GM19372 (cell line): Measurements from ENCODE around the gene VWA7.

Source experiments
- ATAC-seq: cut with Tn5 transposase; IDR thresholded peaks from one replicate; pipeline ENCODE4 v1.9.1; 2021; ENCODE audit warnings: mild to moderate bottlenecking, low read depth, moderate library complexity; ENCODE audit not compliant: unreplicated experiment

VWA7 gene

DNA sequence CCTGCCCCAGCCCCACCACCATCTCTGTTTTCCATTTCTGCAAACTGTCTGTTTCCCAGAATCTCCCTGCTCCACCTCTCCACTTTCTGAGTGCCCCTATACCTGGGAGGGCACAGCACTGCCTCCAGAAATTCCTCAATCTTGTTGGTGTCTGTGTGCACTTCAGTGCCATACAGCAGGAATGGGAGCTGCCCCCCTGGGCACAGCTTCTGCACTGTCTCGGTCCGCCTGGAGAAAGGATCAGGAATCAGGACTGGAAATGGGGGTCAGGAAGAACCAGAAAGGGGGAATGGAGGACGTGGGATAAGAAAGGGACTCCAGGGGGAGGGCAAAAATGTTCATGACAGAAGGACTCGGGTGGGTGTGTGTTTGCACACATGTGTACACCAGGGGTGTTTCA lies 43.4 kb downstream of the VWA7 start:
- ATAC-seq, result no peak

DNA sequence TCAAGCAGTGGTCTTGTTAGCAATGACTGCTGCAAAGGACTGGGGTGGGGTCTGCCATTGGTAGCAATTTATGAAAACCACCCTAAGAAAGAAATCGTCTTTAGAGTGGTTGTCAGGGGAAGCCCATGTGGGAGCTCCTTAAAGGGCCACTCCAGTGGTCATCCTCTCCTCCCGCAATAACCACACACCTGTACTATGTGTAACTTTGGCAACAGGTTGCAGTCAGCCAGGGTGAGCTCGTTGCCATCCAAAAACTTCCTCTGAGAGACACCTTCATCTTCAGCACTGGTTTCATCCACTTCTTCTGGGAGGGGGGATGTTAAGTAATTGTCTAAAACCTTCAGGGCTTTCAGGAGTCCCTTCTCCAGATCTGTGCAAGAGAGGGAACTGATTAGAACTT lies 45.1 kb downstream of the VWA7 start:
- no peak for ATAC-seq

DNA sequence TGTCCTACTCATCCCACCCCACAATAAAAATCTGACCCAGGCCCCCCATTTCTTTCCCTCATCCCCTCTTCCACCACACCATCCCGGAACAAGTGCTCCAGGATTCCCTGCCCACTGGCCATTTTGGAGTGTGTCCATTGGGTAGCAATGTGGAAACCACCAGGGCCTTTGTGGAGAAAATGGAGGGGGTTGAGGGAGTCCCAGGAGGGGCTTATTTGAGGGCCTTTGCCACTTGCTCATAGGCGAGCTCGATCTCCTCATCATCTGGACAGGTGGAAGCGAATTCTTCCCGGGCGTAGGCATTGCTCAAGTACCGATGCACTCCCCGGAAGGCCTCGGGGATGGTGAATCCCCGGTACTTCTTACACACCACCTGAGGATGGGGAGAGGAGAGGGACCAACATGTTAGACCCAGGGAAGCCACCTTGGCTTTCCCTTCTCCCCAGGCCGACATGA lies 46.5 kb downstream of the VWA7 start:
- ATAC-seq, result no peak

DNA sequence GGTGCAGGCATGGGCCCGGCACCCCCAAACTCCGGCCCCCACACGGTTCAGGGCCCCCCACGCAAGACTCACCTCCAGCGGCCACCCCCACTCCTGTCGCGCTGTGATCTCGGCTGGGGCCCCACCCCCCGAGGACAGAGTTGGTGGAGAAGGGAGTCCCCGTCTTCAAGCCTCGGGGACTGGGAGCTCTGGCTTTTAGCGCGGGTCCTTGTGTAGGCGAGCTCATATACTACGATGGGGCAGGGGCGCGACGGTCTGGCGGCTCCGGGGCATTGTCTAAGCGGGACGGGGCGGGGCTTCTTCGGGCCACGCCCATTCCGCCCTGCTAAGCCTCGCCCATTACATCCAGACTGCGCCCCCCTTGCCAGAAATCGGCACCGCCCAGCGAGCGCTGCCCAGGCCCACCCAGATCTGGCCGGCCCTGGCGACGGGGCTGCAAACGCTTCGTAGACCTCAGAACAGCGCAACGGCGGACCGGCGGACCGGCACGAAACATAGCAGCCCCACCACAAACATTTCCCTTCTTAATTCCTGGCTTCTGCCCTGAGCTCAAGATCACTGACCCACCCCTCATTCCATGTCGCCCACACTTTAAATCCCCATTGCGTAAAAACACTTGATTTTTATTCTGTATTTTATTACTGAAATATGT lies 47.0 kb downstream of the VWA7 start:
- peak; percentile 24 for ATAC-seq

DNA sequence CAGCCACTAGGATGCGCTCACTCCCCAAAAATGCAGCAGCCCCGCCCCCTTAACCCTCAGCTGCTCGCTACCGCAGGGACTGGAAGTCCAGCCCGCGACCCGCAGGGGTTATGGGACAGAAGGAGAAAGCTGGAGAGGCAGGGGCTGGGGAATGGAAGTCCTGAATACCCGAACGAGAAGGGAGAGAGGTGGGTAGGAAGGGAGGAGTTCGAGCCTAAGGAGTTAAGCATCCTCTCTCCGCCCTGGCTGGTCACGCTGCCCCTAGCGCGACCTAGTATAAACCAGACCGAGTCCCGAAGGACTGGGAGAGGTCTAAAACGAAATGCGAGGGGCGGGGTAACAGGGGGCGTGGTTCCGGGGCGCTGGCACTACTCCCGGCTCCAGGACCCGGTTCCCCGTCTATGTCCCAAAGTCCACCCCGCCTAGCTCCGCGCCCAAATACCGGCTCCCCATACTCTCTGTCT lies 47.6 kb downstream of the VWA7 start:
- peak; percentile 46 for ATAC-seq

DNA sequence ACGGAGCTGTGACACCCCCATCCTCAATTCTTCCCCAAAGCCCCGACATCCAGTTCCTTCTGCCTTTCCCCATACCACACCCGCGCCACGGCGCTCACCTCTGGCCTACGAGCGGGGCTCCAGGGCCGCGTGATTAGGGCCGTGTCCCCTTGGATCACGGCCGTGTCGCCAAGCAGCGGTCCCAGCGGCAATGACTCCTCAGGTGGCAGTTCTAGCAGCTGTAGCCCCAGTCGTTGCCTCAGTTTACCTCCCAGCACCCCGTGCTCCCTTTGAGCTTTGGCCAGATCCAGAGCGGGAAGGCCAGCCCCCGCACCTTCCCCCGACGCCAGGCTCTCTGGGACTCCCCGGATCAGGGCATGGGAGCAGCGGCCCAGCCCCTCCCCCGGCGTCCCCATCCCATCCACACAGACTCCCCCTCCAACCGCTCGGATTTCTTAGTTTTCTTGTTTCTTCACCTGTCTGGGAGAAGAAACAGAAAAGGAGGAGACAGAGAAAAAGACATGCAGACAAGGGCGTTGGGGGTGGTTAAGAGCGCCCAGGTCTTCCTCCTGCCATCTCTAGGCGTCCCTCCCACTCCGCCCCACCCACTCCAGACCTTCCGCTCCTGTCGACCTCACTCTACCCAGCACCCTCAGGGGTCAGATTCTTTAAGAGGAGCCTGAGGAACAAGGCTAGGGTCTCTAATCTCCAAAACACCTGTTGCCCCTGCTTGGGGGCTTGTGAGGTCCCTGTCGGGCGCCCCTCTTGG lies 48.2 kb downstream of the VWA7 start, which contains the start of gene DDAH2:
TSS of gene DDAH2 (minus strand) at position 533 of the 748 bp plus-strand sequence. CDS start at position 395, 138 bp downstream.
- ATAC-seq, result peak; percentile 11

DNA sequence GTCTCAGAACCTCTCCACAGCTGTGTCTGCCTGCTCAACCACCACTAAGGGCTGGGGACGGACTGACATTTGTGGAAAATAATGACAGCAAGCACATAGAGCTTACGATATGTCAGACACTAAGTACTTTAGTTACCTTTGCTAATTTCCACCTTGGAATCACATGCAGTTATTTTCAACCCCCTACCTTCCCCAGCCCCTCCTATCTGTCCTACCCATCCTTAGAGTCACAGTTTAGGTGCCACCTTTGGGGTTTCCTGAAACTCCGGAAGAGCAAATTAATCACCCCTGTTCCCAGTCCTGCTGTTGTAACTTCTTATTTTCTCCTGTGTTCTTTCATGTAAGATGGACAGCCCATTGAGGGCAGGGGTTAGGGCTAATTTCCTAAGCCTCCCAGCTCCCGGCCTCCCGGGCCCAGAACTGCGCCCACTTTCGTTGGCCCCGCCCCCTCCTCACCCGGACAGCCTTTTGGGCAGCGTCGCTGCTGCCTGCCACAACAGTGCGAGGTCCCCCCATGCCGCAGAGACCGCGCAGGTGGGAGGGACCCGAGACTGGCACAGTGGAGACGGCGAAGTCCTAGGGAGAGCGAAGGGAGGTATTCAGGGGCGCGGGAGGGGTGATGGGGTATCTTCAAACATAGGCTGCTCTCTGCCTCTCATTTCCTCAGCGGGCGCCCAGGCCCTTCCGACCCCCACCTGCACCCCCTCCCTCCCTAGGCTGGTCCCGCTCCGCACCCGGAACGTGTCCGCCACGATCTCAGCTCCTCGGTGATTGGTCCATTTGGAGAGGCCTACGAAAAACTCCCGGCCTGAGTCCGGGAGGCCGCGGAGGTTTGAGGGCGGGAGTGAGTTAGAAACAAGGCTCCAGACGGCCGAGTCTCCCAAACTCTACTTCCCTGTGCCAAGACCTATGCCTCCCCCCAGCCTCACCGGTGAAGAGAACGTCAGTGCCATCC lies 49.1 kb downstream of the VWA7 start:
- ATAC-seq, result no peak

DNA sequence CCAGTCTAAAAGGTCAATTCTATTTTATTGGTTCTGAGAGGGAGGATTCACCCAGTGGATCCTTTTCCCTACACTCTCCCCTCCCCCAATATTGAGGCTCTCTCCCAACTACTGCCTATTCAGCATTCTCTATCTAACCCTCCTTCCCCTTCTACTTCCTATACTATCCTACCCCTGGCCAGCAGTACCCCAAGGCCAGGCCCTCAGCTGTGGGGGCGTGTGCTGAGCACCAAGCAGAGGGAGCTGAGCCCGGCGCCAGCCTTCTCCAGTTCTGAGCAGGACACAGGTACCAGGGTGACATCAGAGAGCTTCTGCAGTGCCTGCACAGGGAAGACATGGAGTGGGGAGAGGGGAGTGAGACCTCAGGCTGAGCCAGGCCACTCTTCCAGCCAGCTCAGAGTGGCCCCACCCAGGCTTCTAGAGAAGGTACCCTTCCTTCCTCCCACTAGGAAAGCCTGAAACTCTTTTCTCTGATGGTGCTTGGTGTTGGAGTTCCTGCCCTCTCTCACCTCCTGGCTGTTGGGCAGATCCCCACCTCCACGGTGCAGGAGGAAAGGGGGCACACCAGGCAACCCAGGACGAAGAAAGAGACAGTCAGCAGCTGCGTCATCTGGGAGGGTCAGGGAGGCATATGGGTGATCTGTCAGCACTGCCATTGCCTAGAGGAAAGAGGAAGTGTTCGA lies 50.0 kb downstream of the VWA7 start:
- ATAC-seq, result no peak

DNA sequence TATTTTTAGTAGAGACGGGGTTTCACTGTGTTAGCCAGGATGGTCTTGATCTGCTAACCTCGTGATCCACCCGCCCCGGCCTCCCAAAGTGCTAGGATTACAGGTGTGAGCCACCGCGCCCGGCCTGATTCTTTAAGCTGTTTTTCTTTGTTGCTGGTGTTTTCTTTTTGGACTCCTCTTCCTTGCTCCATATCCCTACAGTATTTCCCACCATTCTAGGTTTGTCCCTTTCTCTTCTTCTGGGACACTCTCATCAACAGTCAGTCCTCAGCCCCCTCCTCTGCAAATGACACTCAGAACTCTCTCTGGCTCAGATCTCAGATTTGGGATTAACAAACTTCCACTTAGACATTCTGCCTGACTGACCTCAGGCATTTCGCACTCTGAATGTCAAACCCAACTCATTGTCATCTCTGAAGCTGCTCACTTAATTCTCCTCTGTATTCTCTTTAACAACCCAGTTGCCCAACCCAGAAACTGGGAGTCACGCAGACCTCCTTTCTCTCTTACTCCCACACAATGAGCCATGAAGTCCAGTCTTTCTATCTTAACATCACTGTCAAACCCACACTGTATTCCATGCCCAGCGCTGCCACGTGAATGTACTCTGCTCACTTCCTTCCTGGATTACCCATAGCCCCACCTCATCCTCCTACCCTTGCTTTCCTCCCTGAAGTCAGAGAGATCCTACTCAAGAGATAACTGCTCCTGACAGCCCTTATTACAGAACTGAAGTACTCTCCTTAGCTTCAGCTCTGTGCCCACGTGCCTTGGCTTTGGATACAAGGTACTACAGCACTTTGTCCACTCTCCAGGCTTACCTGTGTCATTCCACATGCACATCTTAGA lies 51.4 kb downstream of the VWA7 start:
- ATAC-seq, result no peak

DNA sequence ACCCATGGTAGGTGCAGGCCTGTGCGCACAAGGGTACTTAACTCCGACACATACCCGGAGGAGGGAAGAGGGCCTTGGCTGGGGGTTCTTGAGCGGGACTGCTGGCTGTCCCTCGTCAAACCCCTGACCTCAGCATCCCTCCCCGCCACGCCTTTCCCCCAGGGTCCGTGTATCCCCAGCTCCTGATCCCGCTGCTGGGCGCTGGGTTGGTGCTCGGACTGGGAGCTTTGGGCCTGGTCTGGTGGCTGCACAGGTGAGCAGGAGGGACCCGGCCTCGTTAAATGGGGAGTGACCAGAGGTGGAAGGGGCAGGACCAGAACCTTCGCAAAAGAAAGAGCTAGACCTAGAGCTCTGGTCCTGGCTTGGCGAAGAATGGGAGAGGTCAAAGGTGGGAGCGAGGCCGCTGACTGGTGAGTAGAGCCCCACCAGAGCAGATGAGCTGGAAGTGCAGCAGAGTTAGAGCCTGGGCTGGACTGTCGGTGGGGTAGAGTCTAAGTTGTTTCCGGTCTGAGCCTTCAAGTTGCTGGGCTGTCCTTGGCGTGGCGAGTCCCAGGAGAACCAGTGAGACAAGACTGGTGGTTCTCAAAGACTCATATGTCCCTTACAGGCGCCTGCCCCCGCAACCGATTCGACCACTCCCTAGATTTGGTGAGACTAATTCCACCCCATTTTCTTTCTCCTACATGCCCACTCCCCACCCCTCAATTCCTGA lies 53.0 kb downstream of the VWA7 start:
- no peak for ATAC-seq

DNA sequence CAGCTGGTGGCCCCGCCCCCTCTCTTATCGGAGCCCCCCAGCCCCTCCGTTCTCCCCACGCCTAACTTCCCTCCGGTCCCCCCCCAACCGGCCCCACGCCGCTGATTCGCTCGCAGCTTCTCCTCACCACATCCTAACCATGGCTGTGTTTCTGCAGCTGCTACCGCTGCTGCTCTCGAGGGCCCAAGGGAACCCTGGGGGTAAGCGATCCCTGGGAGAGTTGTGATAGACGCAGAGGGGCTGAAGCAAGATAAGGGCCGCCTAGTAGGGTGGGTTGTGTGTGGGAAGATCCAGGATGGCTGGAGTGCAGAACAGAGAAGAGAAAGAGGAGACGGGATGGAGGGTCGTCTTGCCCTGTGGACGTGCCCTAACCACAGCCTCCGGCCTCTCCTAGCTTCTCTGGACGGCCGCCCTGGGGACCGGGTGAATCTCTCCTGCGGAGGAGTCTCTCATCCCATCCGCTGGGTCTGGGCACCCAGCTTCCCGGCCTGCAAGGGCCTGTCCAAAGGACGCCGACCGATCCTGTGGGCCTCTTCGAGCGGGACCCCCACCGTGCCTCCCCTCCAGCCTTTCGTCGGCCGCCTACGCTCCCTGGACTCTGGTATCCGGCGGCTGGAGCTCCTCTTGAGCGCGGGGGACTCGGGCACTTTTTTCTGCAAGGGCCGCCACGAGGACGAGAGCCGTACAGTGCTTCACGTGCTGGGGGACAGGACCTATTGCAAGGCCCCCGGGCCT lies 53.7 kb downstream of the VWA7 start, which contains the start of gene MPIG6B:
TSS of gene MPIG6B (plus strand) at position 129 of the 735 bp plus-strand sequence. CDS start at position 140, 11 bp downstream.
- no peak for ATAC-seq

DNA sequence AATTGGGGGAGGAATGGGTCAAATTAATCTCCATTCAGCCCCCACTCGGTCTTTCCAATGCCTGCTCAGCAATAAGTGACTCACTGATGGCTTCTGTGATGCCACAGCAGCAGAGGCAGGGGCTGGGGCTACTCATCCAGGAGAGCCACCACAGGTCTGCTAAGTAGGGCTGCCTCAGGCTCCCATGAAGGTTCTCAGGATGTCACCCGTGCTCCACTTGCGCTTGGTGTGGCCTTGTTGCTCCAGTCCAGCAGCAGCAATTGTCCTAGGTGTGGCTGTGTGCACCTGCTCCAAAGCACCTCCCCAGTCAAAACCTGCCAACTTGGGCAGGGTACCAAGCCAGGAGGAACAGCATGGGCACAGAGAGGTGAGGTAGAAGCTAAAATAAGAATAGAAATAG lies 55.0 kb downstream of the VWA7 start:
- no peak for ATAC-seq

DNA sequence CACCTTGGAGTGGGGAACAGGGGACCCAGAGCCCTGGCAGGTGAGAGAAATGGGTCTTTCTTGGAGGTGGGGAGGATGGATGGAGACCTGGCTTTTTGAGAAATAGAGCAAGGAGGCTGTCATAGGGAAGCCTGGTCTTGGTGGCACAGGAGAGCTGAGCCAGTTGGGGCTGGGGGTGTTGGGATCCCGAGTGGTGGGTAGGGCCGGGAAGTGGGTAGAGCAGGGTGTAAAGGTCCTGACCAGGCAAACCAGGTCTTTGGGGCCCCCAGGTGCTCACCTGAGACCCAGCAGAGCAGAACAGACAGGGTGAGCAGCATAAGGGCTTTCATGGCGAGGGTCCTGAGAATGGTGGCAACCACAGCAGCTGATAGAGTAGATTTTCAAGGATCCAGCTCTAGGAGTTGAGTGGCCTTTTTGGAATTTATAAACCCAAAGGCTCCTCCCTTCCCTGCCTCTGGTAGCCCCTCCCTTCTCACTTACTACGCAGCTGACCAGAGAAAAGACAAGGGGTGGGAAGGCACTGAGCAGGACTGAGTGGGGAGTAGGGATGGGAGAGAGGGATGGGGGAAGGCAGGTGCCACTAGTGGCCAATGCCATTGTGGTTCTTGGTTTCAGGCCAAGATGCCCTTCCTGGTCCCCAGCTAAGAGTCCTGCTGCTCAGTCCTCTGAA lies 55.6 kb downstream of the VWA7 start, which contains the start of gene LY6G6C:
TSS of gene LY6G6C (minus strand) at position 396 of the 670 bp plus-strand sequence. CDS start at position 329, 67 bp downstream.
- ATAC-seq, result no peak

DNA sequence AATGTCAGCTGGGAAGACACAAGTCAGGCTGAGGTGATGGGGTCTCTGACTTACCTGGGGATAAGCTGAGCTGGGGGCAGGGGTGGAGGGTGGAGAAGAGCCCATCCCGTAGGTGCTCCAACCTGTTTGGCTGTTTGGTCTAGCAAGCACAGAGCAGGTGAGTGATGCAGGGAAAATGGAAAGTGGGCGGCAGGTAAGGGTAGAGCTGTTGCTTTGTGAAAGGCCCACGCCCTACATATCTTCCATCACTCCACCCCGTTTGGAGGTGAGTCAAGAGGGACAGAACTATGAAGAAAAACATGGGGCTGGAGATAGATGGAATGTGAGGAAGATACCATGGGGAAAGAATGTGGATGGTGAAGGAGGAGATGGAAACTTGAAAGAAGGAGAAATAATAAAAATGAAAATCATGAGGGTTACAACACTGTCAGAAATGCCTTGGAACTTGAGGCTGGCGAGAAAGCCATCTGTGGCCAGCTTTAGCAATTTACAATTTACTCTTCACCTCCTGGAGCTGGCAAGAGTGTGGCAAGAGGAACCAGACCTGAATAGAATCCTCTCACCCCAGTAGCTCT lies 56.8 kb downstream of the VWA7 start:
- no peak for ATAC-seq

DNA sequence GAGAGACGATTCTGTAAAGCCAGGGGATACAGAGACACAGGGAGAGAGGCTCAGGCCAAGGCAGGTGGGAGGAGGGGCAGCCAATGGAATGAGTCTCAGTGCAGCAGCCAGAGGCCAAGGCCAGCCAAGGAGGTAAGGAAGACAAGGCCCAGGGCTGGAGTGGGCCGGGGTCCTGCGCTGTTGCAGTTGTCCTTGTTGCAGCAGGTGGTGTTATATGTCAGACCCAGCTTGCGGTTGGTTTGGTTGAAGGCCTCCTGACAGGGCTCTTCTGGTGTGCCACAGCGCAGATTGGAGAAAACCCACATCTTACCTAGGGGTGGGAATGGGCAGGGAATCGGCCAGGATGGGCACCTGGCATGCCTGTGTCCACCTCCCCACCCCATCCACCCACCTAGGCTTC lies 58.1 kb downstream of the VWA7 start:
- no peak for ATAC-seq

DNA sequence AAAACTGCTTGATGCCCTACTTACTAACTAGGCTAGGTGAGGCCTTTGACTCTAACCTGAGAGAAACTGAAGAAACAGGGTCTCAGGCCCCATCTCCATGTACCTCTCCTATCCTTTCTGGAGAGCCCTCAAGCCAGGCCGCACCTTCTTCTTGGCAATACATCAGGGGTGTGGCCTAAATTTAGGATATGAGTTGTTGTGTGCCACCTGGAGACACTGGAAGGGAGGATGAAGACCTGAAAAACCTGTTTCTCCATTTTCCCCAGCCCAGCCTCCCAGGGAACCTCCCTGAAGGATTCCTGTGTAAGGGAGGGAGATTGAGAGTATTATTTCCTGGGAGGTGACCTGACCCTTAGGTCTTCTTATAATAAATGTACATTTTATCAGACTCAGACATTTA lies 58.9 kb downstream of the VWA7 start:
- no peak for ATAC-seq
